ENCODE measurements around the gene SNED1.

GRCh38 chr2:241140445-241140840 is 142.0 kb downstream of the SNED1 start:
- no peak for TF ChIP-seq CTCF (IDR thresholded peaks at IDR 0.05)
- TF ChIP-seq EZH2 (IDR thresholded peaks at IDR 0.05) = no peak
- no peak for TF ChIP-seq EZH2phosphoT487 (IDR thresholded peaks at IDR 0.05)
